Mammary epithelial cell (primary cell): ENCODE results near the gene CDH13.

Source experiments
- CTCF ChIP-seq, 2 donors: IDR thresholded peaks in 1 of 2; conservative IDR thresholded peaks in 1 of 2; 2 replicates each; pipeline ENCODE4 v1.5.1; 2011 to 2012; ENCODE audit warnings: inconsistent platforms in 2 of 2, low read length in 2 of 2, mild to moderate bottlenecking in 2 of 2, control low read depth in 1 of 2, low read depth in 1 of 2; ENCODE audit not compliant: insufficient read depth in 1 of 2; ENCODE audit errors: extremely low read depth in 1 of 2
- EZH2 ChIP-seq: IDR thresholded peaks from 2 replicates; pipeline ENCODE4 v1.6.1; 2012; ENCODE audit warnings: low read length, inconsistent platforms, borderline replicate concordance

- no peak for TF ChIP-seq CTCF (conservative IDR thresholded peaks at IDR 0.05 in 1 of 2, IDR thresholded peaks at IDR 0.05 in 1 of 2; ENCODE audit: extremely low read depth in 1 of 2, insufficient read depth in 1 of 2, low read depth in 1 of 2, low read length in 2 of 2)
- TF ChIP-seq EZH2, result no peak
Observed at GRCh38 chr16:82886146-82886545, 259.4 kb downstream of the CDH13 start.
